ENCODE measurements around the gene MAP2. TPM values are rescaled to one million over a fixed set of nuclear protein-coding genes. Genes with fewer than 3 reads are reported as not detected.
A peak's percentile ranks its signal among the peaks of the same experiment; 100 is the strongest.

Gene MAP2
- total RNA-seq, 2 experiments from 2014 or later = 0.16 to 0.20 TPM

DNA sequence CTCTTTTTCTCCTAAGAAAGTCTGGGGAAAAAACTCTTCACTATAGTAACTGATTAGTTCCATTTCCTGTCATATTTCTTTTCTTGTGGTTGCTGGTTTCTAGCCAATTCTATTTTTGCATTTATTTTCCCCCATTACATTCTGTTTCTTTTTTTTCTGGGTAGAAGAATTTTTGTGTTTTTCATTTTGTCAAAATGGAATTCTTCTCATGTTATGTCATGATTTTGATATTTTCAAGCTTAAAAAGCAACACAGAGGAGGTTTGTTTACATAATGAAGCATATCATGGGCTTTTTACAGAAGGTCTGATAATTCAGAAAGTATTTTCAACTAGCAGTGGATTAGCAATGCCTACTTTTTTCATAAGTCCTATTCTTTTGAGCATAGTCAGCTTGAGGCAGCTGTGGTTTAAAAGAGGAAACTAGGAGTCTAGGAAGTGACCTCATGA, 102.0 kb downstream of the MAP2 start:
- ATAC-seq (ENCODE audit: poor library complexity) (no peak), DNase-seq (no peak)
- Histone ChIP-seq H3K4me1 (ENCODE audit: insufficient read depth, low read length) (no peaks in the 10 kb centered on the region), H3K27me3 (ENCODE audit: control insufficient read depth in 1 of 2, insufficient read depth in 2 of 2, low read length in 2 of 2) (no peaks in the 10 kb centered on the region), H3K36me3 (ENCODE audit: insufficient read depth, low read length) (no peaks in the 10 kb centered on the region), H3K27ac (ENCODE audit: low read depth in 1 of 2, low read length in 2 of 2) (no peak overlapping the region), H3K4me3 (ENCODE audit: low read length) (no peak overlapping the region), H3K9me3 (ENCODE audit: control insufficient read depth in 1 of 2, insufficient read depth in 1 of 2, low read length in 2 of 2) (no peaks in the 10 kb centered on the region)
- Mint-ChIP-seq H3K4me1 (ENCODE audit: low read depth) (peaks cover 22% of the 10 kb centered on the region), H3K27me3 (no peaks in the 10 kb centered on the region), H3K36me3 (ENCODE audit: low read depth) (no peaks in the 10 kb centered on the region), H3K9me3 (no peaks in the 10 kb centered on the region), H3K27ac (no peak overlapping the region), H3K4me3 (peak overlapping the region; percentile 50)
- intact Hi-C loops (cut with DNase I, micrococcal nuclease) = no loop called here
- ChIA-PET POLR2A (no interaction called here), CTCF (interaction anchor here (1.7 kb wide), 1 partner anchor 12 kb away, joined by 4 read pairs; no protein-coding TSS in a partner anchor)
- TF ChIP-seq, protein P1, sequence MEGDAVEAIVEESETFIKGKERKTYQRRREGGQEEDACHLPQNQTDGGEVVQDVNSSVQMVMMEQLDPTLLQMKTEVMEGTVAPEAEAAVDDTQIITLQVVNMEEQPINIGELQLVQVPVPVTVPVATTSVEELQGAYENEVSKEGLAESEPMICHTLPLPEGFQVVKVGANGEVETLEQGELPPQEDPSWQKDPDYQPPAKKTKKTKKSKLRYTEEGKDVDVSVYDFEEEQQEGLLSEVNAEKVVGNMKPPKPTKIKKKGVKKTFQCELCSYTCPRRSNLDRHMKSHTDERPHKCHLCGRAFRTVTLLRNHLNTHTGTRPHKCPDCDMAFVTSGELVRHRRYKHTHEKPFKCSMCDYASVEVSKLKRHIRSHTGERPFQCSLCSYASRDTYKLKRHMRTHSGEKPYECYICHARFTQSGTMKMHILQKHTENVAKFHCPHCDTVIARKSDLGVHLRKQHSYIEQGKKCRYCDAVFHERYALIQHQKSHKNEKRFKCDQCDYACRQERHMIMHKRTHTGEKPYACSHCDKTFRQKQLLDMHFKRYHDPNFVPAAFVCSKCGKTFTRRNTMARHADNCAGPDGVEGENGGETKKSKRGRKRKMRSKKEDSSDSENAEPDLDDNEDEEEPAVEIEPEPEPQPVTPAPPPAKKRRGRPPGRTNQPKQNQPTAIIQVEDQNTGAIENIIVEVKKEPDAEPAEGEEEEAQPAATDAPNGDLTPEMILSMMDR (IDR thresholded peaks at IDR 0.05) = no peak

DNA sequence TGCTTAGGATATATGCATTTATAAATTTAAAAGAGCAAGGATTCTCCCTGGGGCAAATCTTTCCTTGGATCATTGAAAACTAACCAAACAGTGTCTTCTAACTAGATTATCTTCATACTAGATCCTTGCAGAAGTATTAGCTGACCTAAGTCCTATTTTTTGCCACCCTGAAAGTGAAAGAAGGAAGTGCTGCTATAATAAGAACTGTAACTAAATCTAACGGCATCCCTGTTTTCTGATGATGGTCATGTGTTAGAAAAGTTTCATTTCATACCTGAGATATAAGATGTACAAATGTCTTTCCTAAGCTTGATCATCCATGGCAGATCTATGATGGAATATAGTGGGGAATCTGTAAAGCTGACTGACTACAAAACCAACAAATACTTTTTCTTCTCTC, 102.7 kb downstream of the MAP2 start:
- no peak overlapping the region for H3K27ac ChIP-seq (ENCODE audit: low read depth in 1 of 2, low read length in 2 of 2)

GRCh38 chr2:209529579-209529978, 105.7 kb downstream of the MAP2 start:
- no peaks in the 10 kb centered on the region for H3K36me3 Mint-ChIP-seq (ENCODE audit: low read depth)
- Histone ChIP-seq H3K9me3 (ENCODE audit: control insufficient read depth in 1 of 2, insufficient read depth in 1 of 2, low read length in 2 of 2) (no peaks in the 10 kb centered on the region), H3K27me3 (ENCODE audit: control insufficient read depth in 1 of 2, insufficient read depth in 2 of 2, low read length in 2 of 2) (no peaks in the 10 kb centered on the region), H3K27ac (ENCODE audit: low read depth in 1 of 2, low read length in 2 of 2) (no peak overlapping the region), H3K4me3 (ENCODE audit: low read length) (no peak overlapping the region), H3K36me3 (ENCODE audit: insufficient read depth, low read length) (no peaks in the 10 kb centered on the region), H3K4me1 (ENCODE audit: insufficient read depth, low read length) (no peaks in the 10 kb centered on the region)
- peaks cover 22% of the 10 kb centered on the region for H3K4me1 Mint-ChIP-seq (ENCODE audit: low read depth)
- no peak overlapping the region for H3K27ac Mint-ChIP-seq
- ChIA-PET POLR2A (no interaction called here), CTCF (no interaction called here)
- ATAC-seq (ENCODE audit: poor library complexity) = no peak
- no peaks in the 10 kb centered on the region for H3K27me3 Mint-ChIP-seq
- H3K9me3 Mint-ChIP-seq = no peaks in the 10 kb centered on the region
- intact Hi-C loops (cut with DNase I, micrococcal nuclease) = no loop called here
- TF ChIP-seq, protein P1 (IDR thresholded peaks at IDR 0.05) = no peak
- DNase-seq = no peak
- H3K4me3 Mint-ChIP-seq = no peak overlapping the region

More for the DNA sequence above, 102.7 kb downstream of the MAP2 start:
- POLR2A ChIA-PET = no interaction called here
- Mint-ChIP-seq H3K4me3 (peak overlapping the region; percentile 16), H3K36me3 (ENCODE audit: low read depth) (no peaks in the 10 kb centered on the region), H3K27me3 (no peaks in the 10 kb centered on the region), H3K4me1 (ENCODE audit: low read depth) (peaks cover 22% of the 10 kb centered on the region), H3K9me3 (no peaks in the 10 kb centered on the region), H3K27ac (no peak overlapping the region)
- Histone ChIP-seq H3K27me3 (ENCODE audit: control insufficient read depth in 1 of 2, insufficient read depth in 2 of 2, low read length in 2 of 2) (no peaks in the 10 kb centered on the region), H3K36me3 (ENCODE audit: insufficient read depth, low read length) (no peaks in the 10 kb centered on the region), H3K9me3 (ENCODE audit: control insufficient read depth in 1 of 2, insufficient read depth in 1 of 2, low read length in 2 of 2) (no peaks in the 10 kb centered on the region), H3K4me3 (ENCODE audit: low read length) (no peak overlapping the region), H3K4me1 (ENCODE audit: insufficient read depth, low read length) (no peaks in the 10 kb centered on the region)
- ATAC-seq (ENCODE audit: poor library complexity) = no peak
- DNase-seq = peak in 1 of 14 experiments; percentile 1
- CTCF ChIA-PET = no interaction called here
- TF ChIP-seq, protein P1 (IDR thresholded peaks at IDR 0.05) = no peak
- intact Hi-C loops (cut with DNase I, micrococcal nuclease) = no loop called here

All from CD4-positive, alpha-beta T cell (primary cell).